Vagina (tissue), 2 donors: ENCODE results near the gene CNGA3. TPM values are rescaled to one million over a fixed set of nuclear protein-coding genes. Genes with fewer than 3 reads are reported as not detected.
A peak's percentile ranks its signal among the peaks of the same experiment; 100 is the strongest.

Experiments
- DNase-seq, 2 donors: peaks; one replicate each; pipeline ENCODE4 v3.0.0-alpha.2; 2017; ENCODE audit errors: extremely low spot score in 2 of 2
- H3K27ac ChIP-seq: fragments of 200-600 bp; sonication (generic); one replicate; pipeline ENCODE4 v1.5.1; 2019
- H3K27me3 ChIP-seq: fragments of 200-600 bp; sonication (generic); one replicate; pipeline ENCODE4 v1.5.1; 2019
- H3K36me3 ChIP-seq, 2 donors: fragments of 200-600 bp; sonication (generic); one replicate each; pipeline ENCODE4 v1.5.1; 2017 to 2019
- H3K4me1 ChIP-seq: fragments of 200-600 bp; sonication (generic); one replicate; pipeline ENCODE4 v1.5.1; 2019
- H3K4me3 ChIP-seq, 2 donors: fragments of 200-600 bp; sonication (generic); 1 replicate in 1 of 2; 2 replicates in 1 of 2; pipeline ENCODE4 v1.5.1; 2016 to 2019
- H3K9me3 ChIP-seq: fragments of 200-600 bp; sonication (generic); one replicate; pipeline ENCODE4 v1.5.1; 2019
- CTCF ChIP-seq, 3 experiments: fragments of 450-650 bp in 2 of 3; fragments of 200-600 bp in 1 of 3; sonication (generic) in 1 of 3; IDR thresholded peaks; one replicate each; pipeline ENCODE4 v1.5.1; 2017 to 2019; ENCODE audit warnings: antibody characterized with exemption in 3 of 3, mild to moderate bottlenecking in 2 of 3, moderate library complexity in 2 of 3
- POLR2A ChIP-seq, 2 donors: fragments of 450-650 bp; IDR thresholded peaks; one replicate each; pipeline ENCODE4 v1.6.1; 2017; ENCODE audit warnings: antibody characterized with exemption in 2 of 2, mild to moderate bottlenecking in 2 of 2, moderate library complexity in 2 of 2
- POLR2AphosphoS5 ChIP-seq, 2 donors: sonication (generic); formaldehyde crosslinking; IDR thresholded peaks; one replicate each; pipeline ENCODE4 v1.9.0; 2017; ENCODE audit warnings: antibody characterized with exemption in 2 of 2, mild to moderate bottlenecking in 2 of 2, low read depth in 1 of 2; ENCODE audit not compliant: insufficient read depth in 1 of 2
- intact Hi-C: fragments of 100-400 bp; cut with DNase I; formaldehyde crosslinking; loops from one replicate; pipeline ENCODE4 v1.15.1; 2023
- total RNA-seq: library from RNA; depleted of rRNA; stranded (reverse); fragments of >200 nt; gene quantifications from one replicate; pipeline ENCODE4 v1.2.3, GENCODE V29; 2016

Gene CNGA3
- total RNA-seq, 1 donor from 2014 or later, result not detected

GRCh38 chr2:98445683-98446581 is 99.7 kb downstream of the CNGA3 start:
- intact Hi-C loops, result no loop called here

GRCh38 chr2:98446850-98447249 is 100.6 kb downstream of the CNGA3 start:
- H3K36me3 ChIP-seq, result no peaks in the 10 kb centered on the region
- peaks cover 32% of the 10 kb centered on the region for H3K4me1 ChIP-seq
- DNase-seq, result no peak
- H3K9me3 ChIP-seq, result no peaks in the 10 kb centered on the region
- no peak overlapping the region for H3K27ac ChIP-seq
- no peaks in the 10 kb centered on the region for H3K27me3 ChIP-seq
- TF ChIP-seq POLR2A (IDR thresholded peaks at IDR 0.05), result no peak
- TF ChIP-seq POLR2AphosphoS5 (IDR thresholded peaks at IDR 0.05; ENCODE audit: insufficient read depth in 1 of 2, low read depth in 1 of 2), result no peak
- no peak for TF ChIP-seq CTCF (IDR thresholded peaks at IDR 0.05)
- no peak overlapping the region for H3K4me3 ChIP-seq
- intact Hi-C loops, result no loop called here

More at GRCh38 chr2:98445683-98446581, 99.7 kb downstream of the CNGA3 start:
- Histone ChIP-seq H3K4me3 (peak overlapping the region; percentile 60 to 84), H3K36me3 (no peaks in the 10 kb centered on the region), H3K9me3 (no peaks in the 10 kb centered on the region), H3K27ac (peak overlapping the region; percentile 74), H3K4me1 (peaks cover 25% of the 10 kb centered on the region), H3K27me3 (no peaks in the 10 kb centered on the region)
- TF ChIP-seq POLR2AphosphoS5 (IDR thresholded peaks at IDR 0.05; ENCODE audit: insufficient read depth in 1 of 2, low read depth in 1 of 2) (no peak), CTCF (IDR thresholded peaks at IDR 0.05) (no peak), POLR2A (IDR thresholded peaks at IDR 0.05) (no peak)
- DNase-seq, result no peak

Other genes starting within 250 kb of the CNGA3 start
- gene INPP4A, start 98.4 kb downstream of the CNGA3 start, total RNA-seq, result 38.1 TPM